Renal pelvis (tissue), 4 donors: ENCODE data around the gene LDHAL6B. TPM values are rescaled to one million over a fixed set of nuclear protein-coding genes. Genes with fewer than 3 reads are reported as not detected.

ENCODE experiments used
- DNase-seq: peaks from one replicate; pipeline ENCODE4 v3.0.0-alpha.2; 2013
- polyA plus RNA-seq, 3 donors: library from polyadenylated mRNA; unstranded; fragments of 120-200 nt; gene quantifications; one replicate each; pipeline ENCODE4 v1.2.1, GENCODE V29; 2013; ENCODE audit not compliant: insufficient read length in 3 of 3

Gene LDHAL6B
- polyA plus RNA-seq, 3 donors = 0.10 to 0.41 (median 0.36) TPM

- DNase-seq = no peak
Observed at GRCh38 chr15:59176653-59177316, 29.9 kb upstream of the LDHAL6B start.

DNA sequence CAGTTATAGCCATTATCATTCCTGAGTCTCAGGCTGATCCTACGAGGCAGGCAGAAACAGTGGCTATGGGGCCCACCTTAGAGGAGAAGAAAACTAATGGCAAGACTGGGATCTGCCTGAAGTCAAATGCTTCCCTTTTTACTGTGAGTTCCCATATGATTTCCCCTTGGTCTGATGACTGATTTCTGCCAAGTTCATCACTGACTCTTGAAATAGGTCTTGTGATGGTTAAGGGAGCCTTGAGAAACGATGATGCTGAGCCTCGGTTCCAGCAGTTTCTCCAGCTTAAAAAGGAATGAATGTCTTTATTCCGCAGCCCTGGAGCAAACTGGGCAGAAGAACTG is 29.4 kb upstream of the LDHAL6B start:
- DNase-seq = no peak

- no peak for DNase-seq
Observed at GRCh38 chr15:59178151-59178695, 28.4 kb upstream of the LDHAL6B start.

DNA sequence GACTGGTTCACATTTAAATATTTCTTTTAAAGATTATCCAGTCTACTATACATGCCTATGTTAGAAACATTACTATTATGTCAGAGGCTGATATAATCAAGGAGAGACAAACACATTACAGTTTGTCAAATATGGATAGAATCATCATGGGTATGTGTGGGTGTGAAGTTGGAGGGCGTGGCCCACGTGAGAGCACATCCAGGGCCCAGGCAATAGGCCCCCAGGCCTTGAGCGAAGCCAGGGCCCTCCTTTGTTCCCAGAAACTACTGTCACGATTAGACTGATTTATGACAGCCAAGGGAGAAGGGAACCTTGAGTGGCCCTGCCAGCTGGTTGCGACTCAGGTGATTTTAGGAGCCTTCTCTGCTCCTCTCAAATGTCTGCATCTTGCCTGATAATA is 26.9 kb upstream of the LDHAL6B start:
- DNase-seq = no peak

DNA sequence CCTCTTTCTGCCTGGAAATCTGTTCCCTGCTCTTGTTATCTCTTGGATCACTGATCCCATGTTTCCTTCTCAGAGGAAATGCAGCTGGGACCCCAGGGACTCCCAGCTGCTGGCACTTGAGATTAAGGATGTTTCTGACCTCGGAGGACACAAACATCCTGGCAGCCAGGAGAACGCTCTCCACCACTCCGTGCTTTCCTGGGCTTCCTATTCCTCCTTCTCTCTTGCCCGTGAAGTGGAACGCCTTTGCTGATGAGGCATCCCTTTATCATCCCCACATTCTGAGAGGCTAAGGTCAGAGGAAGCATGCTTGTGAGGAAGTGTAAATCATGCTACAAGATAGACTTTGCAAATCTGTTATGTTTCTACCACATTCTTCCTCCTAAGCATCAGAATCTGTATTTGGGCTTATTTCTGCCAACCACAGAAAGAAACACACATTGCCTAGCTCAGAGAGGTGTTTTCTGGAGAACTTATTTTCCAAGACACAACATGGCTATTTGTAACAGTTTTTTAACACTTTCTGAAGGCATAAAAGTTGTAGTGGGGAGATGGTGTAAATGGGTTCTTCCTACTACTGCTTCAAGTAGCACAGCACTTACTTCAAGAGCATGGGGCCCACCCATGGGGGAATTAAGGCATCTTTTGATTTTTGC is 25.6 kb upstream of the LDHAL6B start:
- DNase-seq = no peak

- DNase-seq = no peak
Observed at GRCh38 chr15:59185725-59186124, 20.9 kb upstream of the LDHAL6B start.

DNA sequence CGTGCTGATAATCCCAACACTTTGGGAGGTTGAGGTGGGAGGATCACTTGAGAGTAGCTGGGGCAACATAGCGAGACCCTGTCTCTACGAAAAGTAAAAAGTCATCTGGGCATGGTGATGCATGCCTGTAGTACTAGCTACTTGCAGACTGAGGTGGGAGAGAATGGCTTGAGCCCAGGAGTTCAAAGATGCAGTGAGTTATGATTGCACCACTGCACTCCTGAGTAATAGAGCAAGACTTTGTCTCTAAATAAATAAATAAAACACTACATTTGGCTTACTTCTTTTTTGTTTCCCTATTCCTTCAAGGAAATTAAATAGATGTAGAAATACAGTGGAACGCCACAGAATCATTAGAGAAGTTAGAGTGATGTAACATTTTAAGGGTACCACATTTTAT is 20.1 kb upstream of the LDHAL6B start:
- DNase-seq = no peak

DNA sequence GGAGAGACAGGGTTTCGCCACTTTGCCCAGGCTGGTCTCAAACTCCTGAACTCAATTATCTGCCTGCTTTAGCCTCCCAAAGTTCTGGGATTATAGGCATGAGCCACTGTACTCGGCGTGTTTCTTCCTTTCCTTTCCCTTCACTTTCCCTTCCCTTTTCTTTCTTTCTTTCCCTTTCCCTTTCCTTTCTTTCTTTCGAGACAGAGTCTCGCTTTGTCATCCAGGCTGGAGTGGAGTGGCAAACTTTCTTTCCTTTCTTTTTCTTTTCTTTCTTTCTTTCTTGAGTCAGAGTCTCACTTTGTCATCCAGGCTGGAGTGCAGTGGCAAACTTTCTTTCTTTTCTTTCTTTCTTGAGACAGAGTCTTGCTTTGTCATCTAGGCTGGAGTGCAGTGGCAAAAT is 17.4 kb upstream of the LDHAL6B start:
- DNase-seq = no peak

DNA sequence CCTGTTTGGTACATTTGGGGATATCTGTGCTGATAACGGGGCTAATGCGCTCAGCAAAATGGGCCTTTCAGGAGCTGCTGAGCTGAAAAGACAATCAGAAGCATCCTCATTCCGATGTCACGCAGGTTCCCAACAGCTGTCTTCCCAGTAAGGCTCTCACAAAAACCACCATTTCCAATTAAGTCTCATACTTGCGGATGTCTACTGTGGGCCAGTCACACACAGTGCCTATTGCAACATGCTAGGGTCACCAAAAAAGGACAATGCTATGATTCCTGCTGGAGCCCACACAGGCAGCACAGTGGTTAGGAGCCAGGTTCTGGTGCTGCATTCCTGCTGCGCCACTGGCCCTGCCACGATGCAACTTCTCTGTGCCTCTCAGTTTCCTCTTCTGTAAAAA is 16.4 kb upstream of the LDHAL6B start:
- DNase-seq = no peak

GRCh38 chr15:59191855-59192237 is 14.8 kb upstream of the LDHAL6B start:
- DNase-seq = peak; percentile 60

- no peak for DNase-seq
Observed at GRCh38 chr15:59194639-59195325, 11.9 kb upstream of the LDHAL6B start.

DNA sequence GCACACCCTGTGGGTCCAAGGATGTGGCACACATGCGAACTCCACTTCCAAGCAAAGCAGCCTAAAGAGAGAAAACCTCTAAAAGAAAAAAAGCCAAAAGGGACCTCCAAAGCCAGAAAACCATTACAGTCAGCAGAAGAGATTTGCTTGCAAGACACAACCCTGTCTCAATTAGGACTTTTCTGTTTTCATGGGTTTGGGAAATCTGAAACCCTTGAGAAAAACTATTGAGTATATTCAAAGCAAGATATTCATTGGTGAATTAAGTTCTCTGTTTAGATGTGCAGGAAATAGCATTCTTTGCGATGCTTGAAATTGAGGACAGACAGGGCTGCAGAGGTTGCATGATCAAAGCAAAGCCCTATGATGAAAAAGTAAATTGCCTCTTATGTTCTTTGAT is 10.2 kb upstream of the LDHAL6B start:
- no peak for DNase-seq

DNA sequence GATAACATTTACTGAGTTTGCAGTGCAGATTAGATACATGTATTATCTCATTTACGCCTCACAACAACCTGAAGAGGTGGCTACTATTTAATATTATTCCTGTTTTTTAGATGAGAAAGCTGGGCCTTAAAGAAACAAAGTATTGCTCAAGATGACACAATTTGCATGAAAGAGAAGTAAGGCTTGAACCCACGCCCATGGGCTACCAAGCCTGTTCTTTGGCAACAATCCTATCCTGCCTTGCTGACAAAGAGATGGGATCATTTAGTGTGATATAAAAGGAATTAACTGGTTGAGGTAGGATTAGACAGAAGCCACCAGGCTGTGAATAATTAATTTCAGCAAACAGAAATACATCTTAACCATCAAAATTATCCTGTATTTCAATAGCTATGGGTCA is 9.2 kb upstream of the LDHAL6B start:
- DNase-seq = no peak

- DNase-seq = no peak
Observed at GRCh38 chr15:59199626-59200465, 6.8 kb upstream of the LDHAL6B start.

GRCh38 chr15:59200560-59200959 is 6.1 kb upstream of the LDHAL6B start:
- DNase-seq = no peak

DNA sequence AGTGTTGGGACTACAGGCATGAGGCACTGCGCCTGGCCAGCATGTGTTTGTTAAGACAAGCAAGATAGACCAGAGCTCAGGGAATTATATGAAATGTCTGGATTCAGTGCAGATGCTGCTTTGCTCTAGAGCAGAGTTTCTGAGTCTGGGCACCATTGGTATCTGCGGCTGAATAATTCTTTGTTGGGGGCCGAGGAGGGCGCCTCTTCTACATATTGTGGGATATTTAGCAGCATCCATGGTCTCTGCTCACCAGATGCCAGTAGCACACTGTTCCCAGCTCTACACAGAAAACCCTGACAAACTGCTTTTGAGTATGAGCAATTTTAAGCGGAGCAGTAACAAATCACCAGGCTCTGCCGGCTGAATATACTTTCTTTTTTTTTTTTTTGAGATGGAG is 3.6 kb upstream of the LDHAL6B start:
- no peak for DNase-seq

GRCh38 chr15:59203657-59204056 is 3.0 kb upstream of the LDHAL6B start:
- no peak for DNase-seq

GRCh38 chr15:59205839-59206622 is 612 bp upstream of the LDHAL6B start:
- no peak for DNase-seq

DNA sequence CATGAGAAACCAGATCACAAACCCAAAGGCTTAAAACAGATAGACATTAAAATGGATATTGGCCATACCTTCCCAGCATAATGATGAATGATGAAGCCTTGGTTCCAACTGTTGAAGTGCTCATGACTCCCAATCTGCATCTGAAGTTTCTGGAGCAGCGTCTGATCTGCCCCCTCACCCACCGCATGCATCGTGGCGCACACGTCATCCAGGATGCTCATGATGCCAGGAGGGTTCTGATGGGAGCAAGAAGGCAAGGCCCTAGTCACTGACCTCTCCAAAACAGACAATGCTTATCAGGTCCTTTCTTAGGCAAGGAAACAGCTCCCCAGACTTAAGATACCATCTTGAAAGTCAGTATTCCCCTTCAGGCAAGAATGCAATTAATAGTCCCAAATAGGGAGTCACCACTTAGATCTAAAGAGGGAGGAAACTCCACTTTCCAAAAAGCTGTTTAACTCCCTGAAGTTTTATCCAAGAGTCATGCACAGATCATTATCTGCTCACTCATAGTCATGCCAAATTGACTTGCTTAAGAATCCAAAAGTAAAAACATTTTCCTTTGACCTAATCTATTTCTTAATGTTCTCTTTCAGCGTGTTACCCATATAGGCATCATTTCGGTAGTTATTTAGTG is 2.1 kb downstream of the LDHAL6B start:
- no peak for DNase-seq

- no peak for DNase-seq
Observed at GRCh38 chr15:59210186-59210585, 3.5 kb downstream of the LDHAL6B start.

DNA sequence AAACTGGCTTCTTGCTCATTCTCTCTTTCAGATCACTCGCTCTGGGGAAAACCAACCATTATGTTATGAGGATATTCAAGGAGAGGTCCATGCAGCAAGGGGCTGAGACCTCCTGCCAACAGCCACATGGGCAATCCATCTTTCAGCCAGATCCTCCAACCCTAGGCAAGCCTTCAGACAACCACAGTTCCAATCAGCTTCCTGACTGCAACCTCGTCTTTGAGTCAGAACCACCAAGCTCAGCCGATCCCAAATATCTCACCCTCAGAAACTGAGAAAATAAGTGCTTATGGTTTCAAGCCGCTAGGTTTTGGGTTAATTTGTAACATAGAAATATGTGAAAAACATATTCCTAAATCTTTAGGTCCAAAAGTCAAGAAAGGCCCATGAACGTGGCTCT is 10.3 kb downstream of the LDHAL6B start:
- DNase-seq = no peak
